ENCODE data around the gene TIMM8A.
A peak's percentile ranks its signal among the peaks of the same experiment; 100 is the strongest.

The TIMM8A gene

DNA sequence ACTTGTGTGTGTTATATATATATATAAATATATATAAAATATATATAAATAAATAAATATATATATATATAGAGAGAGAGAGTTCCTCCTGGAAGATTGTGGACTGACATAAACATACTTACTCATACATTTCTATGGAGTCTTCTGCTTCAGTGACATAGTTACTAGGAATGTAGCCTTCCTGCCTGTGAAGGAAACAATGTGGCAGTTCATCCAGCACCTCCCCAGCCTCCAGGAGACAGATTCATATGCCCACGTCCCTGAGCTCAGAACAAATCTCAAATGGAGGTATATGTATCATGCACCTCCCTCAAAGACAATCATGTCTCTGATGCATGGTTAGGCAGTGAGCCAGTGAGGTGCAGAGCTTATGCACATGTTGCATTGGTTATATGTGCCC is 11.4 kb upstream of the TIMM8A start:
- no peak overlapping the region for H4K8ac ChIP-seq (ENCODE audit: low read depth, low read length)
- H3K4me2 ChIP-seq (ENCODE audit: low read length), result no peak overlapping the region
- no CpG with 5 or more reads among the region's 1 CpG for WGBS (ENCODE audit: extremely low coverage, insufficient coverage, insufficient read length)
- no peaks in the 10 kb centered on the region for H3K36me3 ChIP-seq (ENCODE audit: control insufficient read depth in 1 of 2, insufficient read depth in 2 of 2, low read length in 2 of 2)
- no peak overlapping the region for H3K18ac ChIP-seq (ENCODE audit: low read length)
- no peak overlapping the region for H2AFZ ChIP-seq (ENCODE audit: insufficient read depth, low read length, poor library complexity)
- H2BK5ac ChIP-seq (ENCODE audit: low read depth, low read length, poor library complexity), result no peak overlapping the region
- no peaks in the 10 kb centered on the region for H3K9me3 ChIP-seq (ENCODE audit: insufficient read depth, low read depth, low read length)
- H3K79me2 ChIP-seq (ENCODE audit: control insufficient read depth, insufficient read depth, low read length, poor library complexity), result no peaks in the 10 kb centered on the region
- H3K27ac ChIP-seq (ENCODE audit: low read depth, low read length), result no peak overlapping the region
- no peak overlapping the region for H3K4ac ChIP-seq (ENCODE audit: low read depth, low read length)
- no peak overlapping the region for H4K12ac ChIP-seq (ENCODE audit: low read depth, low read length)
- no peaks in the 10 kb centered on the region for H3K27me3 ChIP-seq (ENCODE audit: insufficient read depth, low read length)
- peaks cover 5 to 6% of the 10 kb centered on the region in 2 experiments for H3K4me1 ChIP-seq (ENCODE audit: control insufficient read depth in 1 of 2, insufficient read depth in 2 of 2, low read length in 2 of 2)
- no peak overlapping the region for H3K4me3 ChIP-seq (ENCODE audit: low read depth, low read length)
- no peak overlapping the region for H3K14ac ChIP-seq (ENCODE audit: low read length)
- DNase-seq, result peak in 1 of 2 donors; percentile 42
- H3K9ac ChIP-seq (ENCODE audit: low read length), result no peak overlapping the region
- no peak overlapping the region for H2AK5ac ChIP-seq (ENCODE audit: low read length)
- H2BK12ac ChIP-seq (ENCODE audit: low read length), result no peak overlapping the region
- no peak overlapping the region for H3K23ac ChIP-seq (ENCODE audit: low read length)
- no peaks in the 10 kb centered on the region for H3K79me1 ChIP-seq (ENCODE audit: low read length)
- H2BK120ac ChIP-seq (ENCODE audit: insufficient read depth, low read length, poor library complexity), result no peak overlapping the region
- no peak overlapping the region for H4K91ac ChIP-seq (ENCODE audit: low read depth, low read length)

DNA sequence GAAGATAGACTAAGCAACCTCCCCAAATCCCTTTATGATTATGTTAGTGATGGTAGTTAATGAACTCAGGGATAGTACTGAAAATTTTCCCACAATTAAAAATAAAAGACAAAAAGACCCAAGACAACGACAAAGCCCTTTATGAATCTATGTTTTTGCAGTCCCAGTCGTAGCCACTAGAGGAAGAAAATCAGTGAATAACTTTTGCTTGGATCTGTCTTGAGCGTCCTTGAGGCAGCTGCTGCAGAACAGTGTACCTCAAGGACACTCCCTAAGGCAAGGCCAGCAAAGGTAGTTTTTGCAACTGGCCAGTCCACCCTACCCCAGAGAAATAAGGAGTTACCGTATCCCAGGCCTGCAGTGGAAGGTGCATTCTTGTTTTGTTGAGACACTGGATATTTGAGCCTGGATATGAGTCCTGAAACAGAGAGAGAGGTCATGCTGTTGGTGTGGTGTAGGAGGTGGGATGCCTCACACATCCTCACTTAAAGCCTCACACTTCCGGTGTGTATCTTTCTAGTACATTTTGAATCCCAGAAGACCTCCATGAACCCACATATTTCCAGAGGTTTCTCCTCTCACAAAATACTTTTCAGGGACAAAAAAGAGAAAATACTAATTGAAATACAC is 8.7 kb upstream of the TIMM8A start:
- no peak overlapping the region for H4K8ac ChIP-seq (ENCODE audit: low read depth, low read length)
- H3K18ac ChIP-seq (ENCODE audit: low read length), result no peak overlapping the region
- no peak overlapping the region for H2AK5ac ChIP-seq (ENCODE audit: low read length)
- no peaks in the 10 kb centered on the region for H3K27me3 ChIP-seq (ENCODE audit: insufficient read depth, low read length)
- no peaks in the 10 kb centered on the region for H3K9me3 ChIP-seq (ENCODE audit: insufficient read depth, low read depth, low read length)
- H3K14ac ChIP-seq (ENCODE audit: low read length), result no peak overlapping the region
- no peaks in the 10 kb centered on the region for H3K79me2 ChIP-seq (ENCODE audit: control insufficient read depth, insufficient read depth, low read length, poor library complexity)
- no peak overlapping the region for H2BK12ac ChIP-seq (ENCODE audit: low read length)
- DNase-seq, result peak in 1 of 2 donors; percentile 46
- no CpG with 5 or more reads among the region's 5 CpGs for WGBS (ENCODE audit: extremely low coverage, insufficient coverage, insufficient read length)
- H2BK5ac ChIP-seq (ENCODE audit: low read depth, low read length, poor library complexity), result no peak overlapping the region
- H2BK120ac ChIP-seq (ENCODE audit: insufficient read depth, low read length, poor library complexity), result no peak overlapping the region
- H3K23ac ChIP-seq (ENCODE audit: low read length), result no peak overlapping the region
- no peak overlapping the region for H4K91ac ChIP-seq (ENCODE audit: low read depth, low read length)
- H3K79me1 ChIP-seq (ENCODE audit: low read length), result no peaks in the 10 kb centered on the region
- H3K9ac ChIP-seq (ENCODE audit: low read length), result no peak overlapping the region
- no peak overlapping the region for H3K4me3 ChIP-seq (ENCODE audit: low read depth, low read length)
- no peaks in the 10 kb centered on the region for H3K36me3 ChIP-seq (ENCODE audit: control insufficient read depth in 1 of 2, insufficient read depth in 2 of 2, low read length in 2 of 2)
- H4K12ac ChIP-seq (ENCODE audit: low read depth, low read length), result no peak overlapping the region
- no peak overlapping the region for H3K4ac ChIP-seq (ENCODE audit: low read depth, low read length)
- H3K4me2 ChIP-seq (ENCODE audit: low read length), result no peak overlapping the region
- no peak overlapping the region for H2AFZ ChIP-seq (ENCODE audit: insufficient read depth, low read length, poor library complexity)
- peaks cover 5 to 6% of the 10 kb centered on the region in 2 experiments for H3K4me1 ChIP-seq (ENCODE audit: control insufficient read depth in 1 of 2, insufficient read depth in 2 of 2, low read length in 2 of 2)
- H3K27ac ChIP-seq (ENCODE audit: low read depth, low read length), result no peak overlapping the region

DNA sequence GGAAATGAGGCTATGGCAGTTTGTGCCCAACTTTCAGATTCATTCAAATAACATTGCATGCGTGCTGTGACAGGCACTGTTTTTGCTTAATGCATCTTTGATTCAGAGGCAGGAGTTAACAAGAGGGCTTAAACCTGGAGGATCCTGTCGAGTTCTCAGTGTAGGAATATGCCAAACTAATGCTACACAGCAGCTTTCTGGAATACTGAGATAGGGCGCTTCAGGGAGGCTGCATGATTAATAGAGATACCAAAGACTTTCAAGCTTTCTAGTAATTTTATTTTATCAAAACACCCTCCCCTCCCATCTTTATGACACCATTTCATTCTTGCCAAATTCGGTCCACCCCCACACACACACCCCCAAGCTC is 636 bp upstream of the TIMM8A start:
- H4K12ac ChIP-seq (ENCODE audit: low read depth, low read length), result no peak overlapping the region
- H3K4me3 ChIP-seq (ENCODE audit: low read depth, low read length), result no peak overlapping the region
- no peaks in the 10 kb centered on the region for H3K27me3 ChIP-seq (ENCODE audit: insufficient read depth, low read length)
- H3K79me1 ChIP-seq (ENCODE audit: low read length), result peaks cover 5% of the 10 kb centered on the region
- H2BK5ac ChIP-seq (ENCODE audit: low read depth, low read length, poor library complexity), result no peak overlapping the region
- H3K9me3 ChIP-seq (ENCODE audit: insufficient read depth, low read depth, low read length), result no peaks in the 10 kb centered on the region
- H3K4ac ChIP-seq (ENCODE audit: low read depth, low read length), result no peak overlapping the region
- peaks cover 4% of the 10 kb centered on the region for H3K79me2 ChIP-seq (ENCODE audit: control insufficient read depth, insufficient read depth, low read length, poor library complexity)
- no peak overlapping the region for H2BK12ac ChIP-seq (ENCODE audit: low read length)
- H3K14ac ChIP-seq (ENCODE audit: low read length), result no peak overlapping the region
- H2BK120ac ChIP-seq (ENCODE audit: insufficient read depth, low read length, poor library complexity), result no peak overlapping the region
- H3K9ac ChIP-seq (ENCODE audit: low read length), result peak overlapping the region; percentile 58
- no peaks in the 10 kb centered on the region for H3K4me1 ChIP-seq (ENCODE audit: control insufficient read depth in 1 of 2, insufficient read depth in 2 of 2, low read length in 2 of 2)
- no peak overlapping the region for H3K18ac ChIP-seq (ENCODE audit: low read length)
- DNase-seq, result no peak
- WGBS (ENCODE audit: extremely low coverage, insufficient coverage, insufficient read length), result no CpG with 5 or more reads among the region's 4 CpGs
- H3K4me2 ChIP-seq (ENCODE audit: low read length), result peak overlapping the region; percentile 76
- no peak overlapping the region for H2AFZ ChIP-seq (ENCODE audit: insufficient read depth, low read length, poor library complexity)
- peaks cover 0 to 1% of the 10 kb centered on the region in 2 experiments for H3K36me3 ChIP-seq (ENCODE audit: control insufficient read depth in 1 of 2, insufficient read depth in 2 of 2, low read length in 2 of 2)
- no peak overlapping the region for H3K27ac ChIP-seq (ENCODE audit: low read depth, low read length)
- H2AK5ac ChIP-seq (ENCODE audit: low read length), result no peak overlapping the region
- H4K8ac ChIP-seq (ENCODE audit: low read depth, low read length), result no peak overlapping the region
- H4K91ac ChIP-seq (ENCODE audit: low read depth, low read length), result no peak overlapping the region
- no peak overlapping the region for H3K23ac ChIP-seq (ENCODE audit: low read length)

DNA sequence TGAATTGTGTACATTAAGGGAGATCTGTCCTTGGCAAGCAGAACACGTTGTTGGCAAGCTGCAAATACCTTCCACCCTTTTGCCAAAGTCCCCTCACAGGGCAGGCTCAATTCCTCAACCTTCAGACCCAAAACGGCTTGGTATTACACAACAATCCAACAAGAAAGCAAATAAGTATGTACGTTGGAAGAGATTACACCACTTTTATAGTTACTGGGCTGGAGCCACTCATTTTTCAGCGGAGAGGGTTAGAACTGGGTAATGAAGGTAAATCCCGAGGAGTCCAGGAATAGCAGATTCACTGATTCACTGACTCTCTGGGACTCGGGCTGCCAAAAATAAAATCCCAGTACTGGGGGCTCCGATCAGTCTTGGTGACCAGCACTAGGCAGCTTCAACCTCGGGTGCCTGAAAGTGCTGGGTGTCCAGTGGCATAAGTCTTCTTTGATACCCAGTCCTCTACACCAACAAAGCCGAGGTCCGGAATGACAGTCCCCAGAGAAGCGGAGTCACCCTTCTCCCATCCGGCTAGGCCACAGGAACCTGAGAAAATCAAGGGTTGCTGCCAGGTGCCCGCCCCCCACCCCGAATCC is 587 bp downstream of the TIMM8A start:
- no peak overlapping the region for H4K12ac ChIP-seq (ENCODE audit: low read depth, low read length)
- no peak overlapping the region for H2BK12ac ChIP-seq (ENCODE audit: low read length)
- H3K18ac ChIP-seq (ENCODE audit: low read length), result no peak overlapping the region
- peak in 1 of 2 donors; percentile 31 for DNase-seq
- H3K4me1 ChIP-seq (ENCODE audit: control insufficient read depth in 1 of 2, insufficient read depth in 2 of 2, low read length in 2 of 2), result no peaks in the 10 kb centered on the region
- H3K9me3 ChIP-seq (ENCODE audit: insufficient read depth, low read depth, low read length), result no peaks in the 10 kb centered on the region
- no peak overlapping the region for H2BK120ac ChIP-seq (ENCODE audit: insufficient read depth, low read length, poor library complexity)
- H3K4ac ChIP-seq (ENCODE audit: low read depth, low read length), result peak overlapping the region; percentile 89
- peaks cover 0 to 1% of the 10 kb centered on the region in 2 experiments for H3K36me3 ChIP-seq (ENCODE audit: control insufficient read depth in 1 of 2, insufficient read depth in 2 of 2, low read length in 2 of 2)
- no peaks in the 10 kb centered on the region for H3K27me3 ChIP-seq (ENCODE audit: insufficient read depth, low read length)
- H2AK5ac ChIP-seq (ENCODE audit: low read length), result no peak overlapping the region
- peaks cover 5% of the 10 kb centered on the region for H3K79me1 ChIP-seq (ENCODE audit: low read length)
- no peak overlapping the region for H3K14ac ChIP-seq (ENCODE audit: low read length)
- H3K79me2 ChIP-seq (ENCODE audit: control insufficient read depth, insufficient read depth, low read length, poor library complexity), result peaks cover 4% of the 10 kb centered on the region
- H3K9ac ChIP-seq (ENCODE audit: low read length), result peak overlapping the region; percentile 84
- H4K8ac ChIP-seq (ENCODE audit: low read depth, low read length), result peak overlapping the region; percentile 71
- H2BK5ac ChIP-seq (ENCODE audit: low read depth, low read length, poor library complexity), result no peak overlapping the region
- WGBS (ENCODE audit: extremely low coverage, insufficient coverage, insufficient read length), result no CpG with 5 or more reads among the region's 14 CpGs
- H3K27ac ChIP-seq (ENCODE audit: low read depth, low read length), result no peak overlapping the region
- no peak overlapping the region for H3K23ac ChIP-seq (ENCODE audit: low read length)
- peak overlapping the region; percentile 45 for H2AFZ ChIP-seq (ENCODE audit: insufficient read depth, low read length, poor library complexity)
- H3K4me2 ChIP-seq (ENCODE audit: low read length), result peak overlapping the region; percentile 76
- H3K4me3 ChIP-seq (ENCODE audit: low read depth, low read length), result peak overlapping the region; percentile 97
- H4K91ac ChIP-seq (ENCODE audit: low read depth, low read length), result no peak overlapping the region

Data from trophoblast cell (in vitro differentiated cells and primary cell).